Neural crest cell (in vitro differentiated cells): Measurements from ENCODE around the gene SMARCAL1. TPM values are rescaled to one million over a fixed set of nuclear protein-coding genes. Genes with fewer than 3 reads are reported as not detected.

Experiments used
- DNase-seq: peaks from one replicate; pipeline ENCODE4 v3.0.0; 2021; ENCODE audit warnings: low read depth, mixed read lengths, low spot score
- H3K27ac Mint-ChIP-seq: one replicate; pipeline ENCODE4 v1.8.0; 2021; ENCODE audit warnings: mild to moderate bottlenecking, mixed read lengths; ENCODE audit not compliant: unreplicated experiment
- H3K27me3 Mint-ChIP-seq: 2 replicates; pipeline ENCODE4 v1.8.0; 2021; ENCODE audit warnings: low read depth, mild to moderate bottlenecking, mixed read lengths
- H3K36me3 Mint-ChIP-seq: 2 replicates; pipeline ENCODE4 v1.8.0; 2021; ENCODE audit warnings: low read depth, mild to moderate bottlenecking, mixed read lengths
- H3K4me1 Mint-ChIP-seq: 2 replicates; pipeline ENCODE4 v1.8.0; 2021; ENCODE audit warnings: mixed read lengths
- H3K4me3 Mint-ChIP-seq: one replicate; pipeline ENCODE4 v1.8.0; 2021; ENCODE audit warnings: mild to moderate bottlenecking, mixed read lengths
- H3K9me3 Mint-ChIP-seq: 2 replicates; pipeline ENCODE4 v1.8.0; 2021; ENCODE audit warnings: mixed read lengths
- total RNA-seq: library from RNA; stranded (reverse); gene quantifications from 2 replicates; pipeline ENCODE4 v1.2.1, GENCODE V29; 2021
- TF ChIP-seq, protein P1 (sequence below): fragments of 200-600 bp; sonication (generic); conservative IDR thresholded peaks from 2 replicates; pipeline ENCODE4 v1.5.0; 2021; ENCODE audit warnings: antibody characterized with exemption, mild to moderate bottlenecking

The SMARCAL1 gene
- total RNA-seq, 1 donor from 2014 or later, result 30.6 TPM

DNA sequence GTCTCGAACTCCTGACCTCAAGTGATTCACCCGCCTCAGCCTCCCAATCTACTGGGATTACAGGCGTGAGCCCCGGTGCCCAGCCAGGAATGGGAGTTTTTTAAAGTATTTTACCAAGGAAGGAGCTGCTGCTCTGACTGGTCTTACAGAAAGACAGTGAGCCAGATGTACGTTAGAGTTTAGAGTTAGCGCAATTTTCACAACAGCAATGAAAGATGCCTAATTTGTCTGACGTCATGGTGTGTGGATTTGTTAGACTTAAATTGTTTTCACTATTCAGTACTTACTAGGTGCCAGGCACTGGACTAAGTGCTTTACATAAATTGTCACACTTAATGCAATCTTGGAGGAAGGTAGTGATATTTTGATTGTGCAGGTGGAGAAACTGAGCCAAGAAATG, 74.0 kb downstream of the SMARCAL1 start:
- Mint-ChIP-seq H3K9me3 (no peaks in the 10 kb centered on the region), H3K4me1 (no peaks in the 10 kb centered on the region), H3K36me3 (peaks cover 5% of the 10 kb centered on the region), H3K4me3 (no peak overlapping the region), H3K27ac (no peak overlapping the region), H3K27me3 (no peaks in the 10 kb centered on the region)
- TF ChIP-seq, protein P1, sequence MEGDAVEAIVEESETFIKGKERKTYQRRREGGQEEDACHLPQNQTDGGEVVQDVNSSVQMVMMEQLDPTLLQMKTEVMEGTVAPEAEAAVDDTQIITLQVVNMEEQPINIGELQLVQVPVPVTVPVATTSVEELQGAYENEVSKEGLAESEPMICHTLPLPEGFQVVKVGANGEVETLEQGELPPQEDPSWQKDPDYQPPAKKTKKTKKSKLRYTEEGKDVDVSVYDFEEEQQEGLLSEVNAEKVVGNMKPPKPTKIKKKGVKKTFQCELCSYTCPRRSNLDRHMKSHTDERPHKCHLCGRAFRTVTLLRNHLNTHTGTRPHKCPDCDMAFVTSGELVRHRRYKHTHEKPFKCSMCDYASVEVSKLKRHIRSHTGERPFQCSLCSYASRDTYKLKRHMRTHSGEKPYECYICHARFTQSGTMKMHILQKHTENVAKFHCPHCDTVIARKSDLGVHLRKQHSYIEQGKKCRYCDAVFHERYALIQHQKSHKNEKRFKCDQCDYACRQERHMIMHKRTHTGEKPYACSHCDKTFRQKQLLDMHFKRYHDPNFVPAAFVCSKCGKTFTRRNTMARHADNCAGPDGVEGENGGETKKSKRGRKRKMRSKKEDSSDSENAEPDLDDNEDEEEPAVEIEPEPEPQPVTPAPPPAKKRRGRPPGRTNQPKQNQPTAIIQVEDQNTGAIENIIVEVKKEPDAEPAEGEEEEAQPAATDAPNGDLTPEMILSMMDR, result no peak
- no peak for DNase-seq

DNA sequence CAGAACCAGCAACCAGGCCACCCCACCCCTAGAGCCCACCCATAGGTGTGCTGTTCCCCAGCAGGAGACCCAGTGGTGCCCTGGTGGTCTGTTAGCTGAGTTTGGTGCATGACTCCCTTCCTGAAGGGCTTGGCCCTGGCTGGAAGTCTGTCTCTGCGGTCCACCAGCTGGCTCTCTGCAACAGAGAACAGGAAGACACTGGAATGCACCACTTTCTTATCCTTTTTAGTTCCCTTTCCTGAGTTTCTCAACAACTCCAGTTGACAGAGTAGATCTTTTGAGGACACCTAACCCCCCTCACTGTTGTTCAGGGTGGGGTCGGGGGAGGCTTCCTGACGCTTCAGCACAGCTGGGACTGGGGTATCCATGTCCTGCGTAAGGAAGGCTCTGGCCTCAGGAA, 74.4 kb downstream of the SMARCAL1 start:
- Mint-ChIP-seq H3K9me3 (no peaks in the 10 kb centered on the region), H3K27me3 (no peaks in the 10 kb centered on the region), H3K4me3 (no peak overlapping the region), H3K4me1 (peaks cover under 1% of the 10 kb centered on the region), H3K27ac (no peak overlapping the region), H3K36me3 (peaks cover 3% of the 10 kb centered on the region)
- TF ChIP-seq, protein P1, result no peak
- DNase-seq, result no peak

DNA sequence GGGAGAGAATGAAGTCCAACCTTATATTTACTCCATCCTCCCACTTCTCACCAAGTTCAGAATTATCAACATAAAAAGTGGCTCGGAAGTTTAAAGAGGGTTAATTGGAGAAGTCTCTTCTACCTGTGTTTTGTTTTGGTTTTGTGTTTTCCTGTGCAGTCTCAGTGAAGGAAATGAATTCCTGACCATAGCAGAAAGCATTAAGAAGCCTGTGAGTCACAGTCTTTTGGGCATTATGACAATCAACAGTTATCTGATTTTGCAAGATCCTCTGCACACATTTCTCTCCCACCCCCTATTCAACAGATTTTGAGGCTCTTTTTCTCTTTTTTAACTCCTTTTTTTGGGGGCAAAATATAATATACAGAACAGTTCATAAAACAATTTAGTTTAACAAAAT, 77.8 kb downstream of the SMARCAL1 start:
- TF ChIP-seq, protein P1, result no peak
- no peak overlapping the region for H3K27ac Mint-ChIP-seq
- no peak for DNase-seq
- no peak overlapping the region for H3K4me3 Mint-ChIP-seq
- H3K9me3 Mint-ChIP-seq, result no peaks in the 10 kb centered on the region
- peaks cover 9% of the 10 kb centered on the region for H3K4me1 Mint-ChIP-seq
- no peaks in the 10 kb centered on the region for H3K27me3 Mint-ChIP-seq
- H3K36me3 Mint-ChIP-seq, result no peaks in the 10 kb centered on the region

DNA sequence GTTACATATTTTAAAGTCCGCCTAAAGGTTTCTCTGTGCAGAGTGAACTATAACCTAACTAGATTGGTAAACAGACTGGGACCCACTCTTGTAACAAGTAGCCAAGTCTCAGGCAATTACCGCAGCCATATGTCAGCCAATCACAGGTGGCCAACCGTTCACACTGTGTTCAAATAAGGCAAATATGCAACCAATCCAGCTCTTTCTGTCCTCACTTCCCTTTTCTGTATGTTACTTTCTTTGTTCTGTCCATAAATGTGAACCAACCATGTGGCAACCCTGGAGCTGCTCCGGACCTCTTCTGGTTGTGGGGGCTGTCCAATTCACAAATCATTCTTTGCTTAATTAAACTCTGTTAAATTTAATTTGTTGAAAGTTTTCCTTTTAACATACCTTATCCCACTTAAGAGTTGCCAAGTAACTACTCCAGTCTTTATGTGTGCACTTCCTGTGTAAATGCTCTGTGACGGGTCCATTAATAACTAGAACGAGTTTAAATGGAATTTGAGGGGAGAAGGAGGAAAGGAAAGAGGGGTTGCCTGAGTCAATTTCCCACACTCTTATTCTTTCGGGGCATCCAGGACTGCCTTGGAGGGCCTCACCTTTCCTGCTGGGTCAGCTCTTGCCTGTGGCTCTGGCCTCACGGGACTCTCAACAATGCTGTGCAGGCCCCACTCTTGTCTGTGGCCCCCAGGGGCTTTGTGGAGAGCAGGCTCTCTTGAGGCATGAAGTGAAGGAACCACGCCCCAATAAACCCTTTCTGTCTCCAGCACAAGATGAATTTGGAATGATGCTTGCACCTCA, 79.7 kb downstream of the SMARCAL1 start:
- no peaks in the 10 kb centered on the region for H3K27me3 Mint-ChIP-seq
- H3K9me3 Mint-ChIP-seq, result no peaks in the 10 kb centered on the region
- no peak for DNase-seq
- H3K27ac Mint-ChIP-seq, result no peak overlapping the region
- no peaks in the 10 kb centered on the region for H3K36me3 Mint-ChIP-seq
- no peak overlapping the region for H3K4me3 Mint-ChIP-seq
- peaks cover 9% of the 10 kb centered on the region for H3K4me1 Mint-ChIP-seq
- TF ChIP-seq, protein P1, result no peak

GRCh38 chr2:216492597-216493333, 80.5 kb downstream of the SMARCAL1 start:
- no peaks in the 10 kb centered on the region for H3K36me3 Mint-ChIP-seq
- H3K4me1 Mint-ChIP-seq, result peaks cover 16% of the 10 kb centered on the region
- no peak overlapping the region for H3K27ac Mint-ChIP-seq
- DNase-seq, result no peak
- TF ChIP-seq, protein P1, result no peak
- H3K27me3 Mint-ChIP-seq, result no peaks in the 10 kb centered on the region
- no peaks in the 10 kb centered on the region for H3K9me3 Mint-ChIP-seq
- H3K4me3 Mint-ChIP-seq, result no peak overlapping the region
